HL-60 (cell line): Measurements from ENCODE around the gene FCGBP.

ENCODE experiments used
- DNase-seq, 2 experiments: peaks; one replicate each; pipeline ENCODE4 v3.0.0-alpha.2; 2010 to 2020; ENCODE audit warnings: low read depth in 1 of 2, low spot score in 1 of 2
- H3K27ac ChIP-seq: fragments of 250-450 bp; sonication (Bioruptor Pico); replicated peaks from 2 replicates; pipeline ENCODE4 v1.5.1; 2020; ENCODE audit warnings: mild to moderate bottlenecking, moderate library complexity
- H3K27me3 ChIP-seq: fragments of 250-450 bp; sonication (Bioruptor Pico); 2 replicates; pipeline ENCODE4 v1.5.1; 2021; ENCODE audit warnings: mild to moderate bottlenecking, moderate library complexity; ENCODE audit not compliant: insufficient read depth, poor library complexity, severe bottlenecking
- H3K4me3 ChIP-seq: replicated peaks from 2 replicates; pipeline ENCODE4 v1.5.1; 2011; ENCODE audit warnings: mild to moderate bottlenecking, control low read depth, low read length; ENCODE audit not compliant: insufficient read depth
- GABPA ChIP-seq: IDR thresholded peaks from 2 replicates; pipeline ENCODE4 v1.6.1; 2012; ENCODE audit warnings: low read depth
- POLR2AphosphoS5 ChIP-seq: IDR thresholded peaks from 2 replicates; pipeline ENCODE4 v1.6.1; 2012; ENCODE audit warnings: low read depth
- SPI1 ChIP-seq: IDR thresholded peaks from 2 replicates; pipeline ENCODE4 v1.6.1; 2012; ENCODE audit warnings: low read depth, mild to moderate bottlenecking, borderline replicate concordance
- TF ChIP-seq, protein P1 (sequence below): IDR thresholded peaks from one replicate; pipeline ENCODE4 v1.5.1; 2011; ENCODE audit warnings: low read length, control low read depth, inconsistent platforms; ENCODE audit not compliant: insufficient read depth
- TF ChIP-seq, protein P2 (sequence below): IDR thresholded peaks from 2 replicates; pipeline ENCODE4 v1.6.1; 2012; ENCODE audit warnings: low read depth; ENCODE audit not compliant: insufficient replicate concordance

The FCGBP gene

DNA sequence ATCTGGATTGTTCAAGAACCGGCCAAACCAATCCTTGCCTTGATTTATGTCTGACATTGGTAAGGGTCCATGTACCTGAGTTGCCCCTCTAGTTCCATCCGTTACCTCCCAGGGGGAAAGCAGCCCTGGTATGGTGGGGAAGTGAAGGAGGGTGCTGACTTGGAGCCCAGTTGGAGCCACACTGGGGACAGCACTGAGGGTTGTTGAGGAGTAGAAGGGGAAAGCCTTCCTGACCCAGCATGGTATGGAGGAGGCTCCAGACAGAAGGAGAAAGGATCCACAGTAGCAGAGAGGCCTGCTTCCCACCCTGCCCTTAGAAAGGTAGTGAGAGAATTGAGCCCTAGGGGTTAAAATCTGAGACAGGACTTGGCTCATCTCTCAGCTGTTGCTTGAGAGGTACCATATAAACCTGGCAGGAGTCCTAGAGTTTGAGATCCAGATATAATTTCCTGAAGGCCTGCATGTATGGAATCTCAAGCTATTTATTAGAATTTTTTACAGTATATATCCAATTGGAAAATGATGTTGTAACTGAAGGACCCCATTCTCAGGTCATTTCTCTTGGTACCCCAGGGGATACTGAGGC lies 16.7 kb upstream of the FCGBP start:
- TF ChIP-seq, protein P1, sequence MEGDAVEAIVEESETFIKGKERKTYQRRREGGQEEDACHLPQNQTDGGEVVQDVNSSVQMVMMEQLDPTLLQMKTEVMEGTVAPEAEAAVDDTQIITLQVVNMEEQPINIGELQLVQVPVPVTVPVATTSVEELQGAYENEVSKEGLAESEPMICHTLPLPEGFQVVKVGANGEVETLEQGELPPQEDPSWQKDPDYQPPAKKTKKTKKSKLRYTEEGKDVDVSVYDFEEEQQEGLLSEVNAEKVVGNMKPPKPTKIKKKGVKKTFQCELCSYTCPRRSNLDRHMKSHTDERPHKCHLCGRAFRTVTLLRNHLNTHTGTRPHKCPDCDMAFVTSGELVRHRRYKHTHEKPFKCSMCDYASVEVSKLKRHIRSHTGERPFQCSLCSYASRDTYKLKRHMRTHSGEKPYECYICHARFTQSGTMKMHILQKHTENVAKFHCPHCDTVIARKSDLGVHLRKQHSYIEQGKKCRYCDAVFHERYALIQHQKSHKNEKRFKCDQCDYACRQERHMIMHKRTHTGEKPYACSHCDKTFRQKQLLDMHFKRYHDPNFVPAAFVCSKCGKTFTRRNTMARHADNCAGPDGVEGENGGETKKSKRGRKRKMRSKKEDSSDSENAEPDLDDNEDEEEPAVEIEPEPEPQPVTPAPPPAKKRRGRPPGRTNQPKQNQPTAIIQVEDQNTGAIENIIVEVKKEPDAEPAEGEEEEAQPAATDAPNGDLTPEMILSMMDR: no peak
- TF ChIP-seq, protein P2, sequence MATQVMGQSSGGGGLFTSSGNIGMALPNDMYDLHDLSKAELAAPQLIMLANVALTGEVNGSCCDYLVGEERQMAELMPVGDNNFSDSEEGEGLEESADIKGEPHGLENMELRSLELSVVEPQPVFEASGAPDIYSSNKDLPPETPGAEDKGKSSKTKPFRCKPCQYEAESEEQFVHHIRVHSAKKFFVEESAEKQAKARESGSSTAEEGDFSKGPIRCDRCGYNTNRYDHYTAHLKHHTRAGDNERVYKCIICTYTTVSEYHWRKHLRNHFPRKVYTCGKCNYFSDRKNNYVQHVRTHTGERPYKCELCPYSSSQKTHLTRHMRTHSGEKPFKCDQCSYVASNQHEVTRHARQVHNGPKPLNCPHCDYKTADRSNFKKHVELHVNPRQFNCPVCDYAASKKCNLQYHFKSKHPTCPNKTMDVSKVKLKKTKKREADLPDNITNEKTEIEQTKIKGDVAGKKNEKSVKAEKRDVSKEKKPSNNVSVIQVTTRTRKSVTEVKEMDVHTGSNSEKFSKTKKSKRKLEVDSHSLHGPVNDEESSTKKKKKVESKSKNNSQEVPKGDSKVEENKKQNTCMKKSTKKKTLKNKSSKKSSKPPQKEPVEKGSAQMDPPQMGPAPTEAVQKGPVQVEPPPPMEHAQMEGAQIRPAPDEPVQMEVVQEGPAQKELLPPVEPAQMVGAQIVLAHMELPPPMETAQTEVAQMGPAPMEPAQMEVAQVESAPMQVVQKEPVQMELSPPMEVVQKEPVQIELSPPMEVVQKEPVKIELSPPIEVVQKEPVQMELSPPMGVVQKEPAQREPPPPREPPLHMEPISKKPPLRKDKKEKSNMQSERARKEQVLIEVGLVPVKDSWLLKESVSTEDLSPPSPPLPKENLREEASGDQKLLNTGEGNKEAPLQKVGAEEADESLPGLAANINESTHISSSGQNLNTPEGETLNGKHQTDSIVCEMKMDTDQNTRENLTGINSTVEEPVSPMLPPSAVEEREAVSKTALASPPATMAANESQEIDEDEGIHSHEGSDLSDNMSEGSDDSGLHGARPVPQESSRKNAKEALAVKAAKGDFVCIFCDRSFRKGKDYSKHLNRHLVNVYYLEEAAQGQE: no peak
- no peak for TF ChIP-seq GABPA
- no peak overlapping the region for H3K27ac ChIP-seq

DNA sequence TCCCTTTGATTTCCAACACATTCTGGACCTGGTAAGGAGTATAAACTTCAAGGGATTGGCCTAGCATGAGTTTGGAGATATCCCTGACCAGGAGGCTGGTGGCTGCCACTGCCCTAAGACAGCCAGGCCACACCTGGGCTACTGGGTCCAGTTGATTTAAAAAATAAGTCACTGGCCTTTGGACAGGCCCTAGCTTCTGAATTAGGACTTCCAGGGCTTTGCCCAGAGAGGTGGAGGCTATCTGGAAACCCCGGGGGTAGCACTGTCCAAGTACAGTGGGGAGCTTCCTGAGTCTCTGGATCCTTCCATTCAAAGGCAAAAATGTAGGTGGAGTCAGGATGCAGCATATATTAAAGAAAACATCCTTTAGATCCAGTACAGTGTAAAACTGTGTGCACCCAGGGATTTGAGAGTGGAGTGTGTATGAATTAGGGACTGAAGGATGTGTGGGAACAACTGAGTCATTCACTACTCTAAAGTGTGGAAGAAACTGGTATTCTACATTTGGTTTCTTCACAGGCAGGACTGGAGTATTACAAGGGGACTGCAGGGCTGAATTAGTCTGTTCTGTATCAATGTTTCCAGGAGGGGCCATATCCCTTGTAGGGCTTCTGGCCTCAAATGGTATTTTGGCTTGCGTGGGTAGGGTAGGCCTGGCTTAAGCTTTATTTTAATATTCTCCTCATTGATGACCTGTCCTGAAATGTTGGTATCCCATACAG lies 14.8 kb upstream of the FCGBP start:
- H3K27ac ChIP-seq: no peak overlapping the region
- H3K27me3 ChIP-seq: no peaks in the 10 kb centered on the region
- no peak for TF ChIP-seq POLR2AphosphoS5
- TF ChIP-seq, protein P1: no peak
- no peak for TF ChIP-seq SPI1
- TF ChIP-seq, protein P2: no peak
- no peak for TF ChIP-seq GABPA
- no peak overlapping the region for H3K4me3 ChIP-seq
- no peak for DNase-seq

More for the DNA sequence above, 16.7 kb upstream of the FCGBP start:
- Histone ChIP-seq H3K4me3 (no peak overlapping the region), H3K27me3 (no peaks in the 10 kb centered on the region)
- no peak for DNase-seq

DNA sequence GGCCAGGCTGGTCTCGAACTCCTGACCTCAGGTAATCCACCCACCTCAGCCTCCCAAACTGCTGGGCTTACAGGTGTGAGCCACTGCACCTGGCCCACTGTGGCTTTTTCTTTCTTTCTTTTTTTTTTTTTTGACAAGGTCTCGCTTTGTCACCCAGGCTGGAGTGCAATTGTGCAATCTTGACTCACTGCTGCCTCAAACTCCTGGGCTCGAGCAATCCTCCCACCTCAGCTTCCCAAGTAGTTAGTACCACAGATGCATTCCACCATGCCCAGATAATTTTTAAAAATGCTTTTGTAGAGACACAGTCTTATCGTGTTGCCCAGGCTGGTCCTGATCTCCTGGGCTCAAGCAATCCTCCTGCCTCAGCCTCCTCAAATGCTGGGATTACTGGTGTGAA lies 12.1 kb upstream of the FCGBP start:
- DNase-seq: peak; percentile 35 to 38
- Histone ChIP-seq H3K27ac (no peak overlapping the region), H3K4me3 (no peak overlapping the region), H3K27me3 (no peaks in the 10 kb centered on the region)
- TF ChIP-seq, protein P2: no peak
